GM12864 (cell line): ENCODE data around the gene SCYGR3.
"Not testable (repeated sequence)": the region's sequence is repeated elsewhere in the genome, so short reads cannot be mapped to it uniquely, and the experiment has no call there.

Experiments used
- DNase-seq: peaks from one replicate; pipeline ENCODE4 v3.0.0-alpha.2; 2011; ENCODE audit warnings: low read depth
- H3K4me3 ChIP-seq: 2 replicates; pipeline ENCODE4 v1.5.1; 2011; ENCODE audit warnings: mild to moderate bottlenecking, low read depth, low read length, control low read depth
- CTCF ChIP-seq: IDR thresholded peaks from 2 replicates; pipeline ENCODE4 v1.5.1; 2011; ENCODE audit warnings: low read depth, mild to moderate bottlenecking, moderate library complexity, low read length, control low read depth, inconsistent platforms; ENCODE audit errors: missing control alignments

The SCYGR3 gene

DNA sequence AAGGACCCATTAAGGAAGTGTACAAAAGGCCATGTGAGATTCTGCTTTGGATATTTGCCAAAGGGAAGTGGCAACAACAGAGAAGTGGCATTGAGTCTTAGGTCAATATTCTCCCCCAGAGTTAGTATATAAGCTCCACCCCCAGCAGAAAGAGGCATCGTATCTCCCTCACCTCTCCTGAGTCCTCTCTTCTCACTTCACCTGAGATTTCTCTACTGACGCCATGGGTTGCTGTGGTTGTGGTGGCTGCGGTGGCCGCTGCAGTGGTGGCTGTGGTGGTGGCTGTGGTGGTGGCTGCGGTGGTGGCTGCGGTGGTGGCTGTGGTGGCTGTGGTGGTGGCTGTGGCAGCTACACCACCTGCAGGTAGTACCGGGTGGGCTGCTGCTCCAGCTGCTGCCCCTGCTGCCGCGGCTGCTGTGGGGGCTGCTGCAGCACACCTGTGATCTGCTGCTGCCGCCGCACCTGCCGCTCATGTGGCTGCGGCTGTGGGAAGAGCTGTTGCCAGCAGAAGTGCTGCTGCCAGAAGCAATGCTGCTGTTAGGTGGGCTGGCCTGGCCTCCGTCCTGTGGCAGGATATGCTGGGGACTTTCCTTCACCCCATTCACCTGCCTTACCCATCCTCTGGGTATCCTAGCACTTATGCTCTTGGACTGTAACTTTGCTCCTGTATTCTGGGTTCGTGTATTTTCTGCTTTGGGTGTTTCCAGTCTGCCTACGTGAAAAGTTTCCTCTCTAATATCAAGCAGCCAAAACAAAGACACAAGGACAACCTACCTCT, 5.9 kb downstream of the SCYGR3 start:
- TF ChIP-seq CTCF, result no peak
- DNase-seq, result no peak
- no peak overlapping the region for H3K4me3 ChIP-seq

DNA sequence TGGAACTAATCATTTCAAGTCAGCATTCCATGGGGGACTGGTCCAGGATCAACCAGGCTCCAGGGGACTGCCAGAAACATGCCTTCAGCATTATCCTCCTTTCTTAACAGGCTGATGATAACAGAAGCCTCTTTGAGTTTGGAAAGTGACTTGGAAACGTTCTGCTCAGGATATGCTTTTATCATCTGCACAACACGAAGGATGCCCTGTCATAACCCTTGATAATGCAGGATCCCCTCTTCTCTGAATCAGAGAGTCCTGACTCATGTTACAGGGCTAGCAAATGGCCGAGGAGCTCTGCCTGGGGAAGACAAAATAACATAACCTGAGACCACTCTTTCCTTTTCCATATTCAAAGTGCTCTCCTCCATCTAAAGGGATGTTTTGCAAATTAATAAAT, 6.7 kb downstream of the SCYGR3 start:
- no peak overlapping the region for H3K4me3 ChIP-seq
- TF ChIP-seq CTCF, result no peak
- no peak for DNase-seq

DNA sequence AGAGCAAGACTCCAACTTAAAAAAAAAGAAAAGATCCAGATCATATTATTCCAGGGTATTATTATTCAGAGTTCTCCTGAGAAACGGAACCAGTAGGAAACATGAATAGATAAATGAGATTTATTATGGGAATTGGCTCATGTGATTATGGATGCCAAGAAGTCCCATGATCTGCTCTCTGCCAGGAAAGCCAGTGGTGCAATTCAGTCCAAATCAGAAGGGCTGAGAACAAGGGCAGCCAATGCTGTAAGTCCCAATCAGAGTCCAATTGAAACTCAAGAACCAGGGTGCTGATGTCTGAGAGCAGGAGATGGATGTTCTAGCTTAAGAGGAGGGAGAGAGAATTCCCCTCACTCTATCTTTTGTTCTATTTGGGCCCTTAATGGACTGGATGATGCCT, 8.2 kb downstream of the SCYGR3 start:
- no peak for DNase-seq
- no peak overlapping the region for H3K4me3 ChIP-seq
- TF ChIP-seq CTCF, result no peak

DNA sequence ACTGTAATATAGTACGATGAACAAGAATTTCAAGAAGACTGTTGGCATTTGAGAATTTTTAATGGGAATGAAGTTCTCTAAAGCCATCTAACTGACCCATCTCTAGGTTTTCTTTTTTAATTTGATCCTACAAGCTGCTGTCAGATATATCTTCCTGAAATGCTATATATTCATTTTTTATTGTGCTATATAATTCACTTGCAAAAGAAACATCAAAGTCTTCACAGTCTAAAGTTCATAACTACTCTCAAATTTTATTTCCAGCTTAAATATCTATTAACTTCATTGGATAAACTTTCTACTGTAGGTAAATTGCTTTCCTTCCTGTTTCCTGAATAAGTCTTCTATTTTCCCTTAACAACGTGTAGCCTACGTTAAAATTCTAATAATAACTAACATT, 12.3 kb downstream of the SCYGR3 start:
- H3K4me3 ChIP-seq, result no peak overlapping the region
- DNase-seq, result no peak
- TF ChIP-seq CTCF, result no peak

GRCh38 chr2:227598835-227599503, 15.7 kb downstream of the SCYGR3 start, which contains the start of gene SCYGR2:
TSS of gene SCYGR2 (plus strand) at chr2:227598893. CDS start at chr2:227598893, 0 bp downstream.
- H3K4me3 ChIP-seq, DNase-seq: not testable (repeated sequence)

DNA sequence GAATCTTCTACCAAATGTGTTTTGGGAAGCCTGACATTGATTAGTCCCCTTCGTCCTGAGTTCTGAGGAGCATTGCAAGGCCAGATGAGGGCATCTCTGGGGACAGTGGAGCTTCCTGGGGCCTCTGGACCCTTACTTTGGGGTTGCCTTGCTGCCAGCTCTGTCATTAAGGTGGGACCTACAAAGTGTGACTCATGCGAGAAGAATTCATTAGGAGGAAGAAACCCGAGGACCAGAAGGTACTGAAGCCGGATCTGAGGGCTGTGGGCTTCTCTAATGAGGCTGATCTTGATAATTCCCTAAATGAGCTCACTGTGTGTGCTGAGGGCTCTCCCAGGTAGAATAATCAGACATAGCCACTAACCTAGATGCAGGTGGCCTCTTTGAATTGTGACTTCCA, 16.6 kb downstream of the SCYGR3 start:
- DNase-seq, result no peak
- no peak for TF ChIP-seq CTCF

DNA sequence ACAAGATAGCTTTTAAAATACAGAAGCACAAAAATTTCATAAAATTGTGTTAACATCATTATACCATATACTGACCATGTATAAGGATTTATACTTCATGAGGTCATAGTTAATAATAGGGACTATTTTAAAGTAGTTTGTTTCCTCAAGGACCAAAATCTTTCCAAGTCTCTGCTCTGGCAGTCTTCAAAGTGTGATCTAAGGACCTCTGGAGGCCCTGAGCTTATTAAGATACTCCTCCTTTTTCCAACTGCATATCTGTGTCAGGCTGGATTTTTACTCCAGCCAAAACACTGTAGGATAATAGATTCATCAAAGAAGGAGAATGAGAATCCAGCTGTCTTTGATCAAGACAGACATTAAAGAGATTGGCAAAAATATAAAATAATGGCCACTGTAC, 17.6 kb downstream of the SCYGR3 start:
- no peak for TF ChIP-seq CTCF
- H3K4me3 ChIP-seq, result no peak overlapping the region
- no peak for DNase-seq

More for the DNA sequence above, 16.6 kb downstream of the SCYGR3 start:
- no peak overlapping the region for H3K4me3 ChIP-seq
